ENCODE results near the gene WNT7B. TPM values are rescaled to one million over a fixed set of nuclear protein-coding genes. Genes with fewer than 3 reads are reported as not detected.

WNT7B gene
- total and polyA plus RNA-seq, 10 of the 15 experiments (the other 5 are each of a cell fraction or from before 2014, with no cell fraction given): 0.12 TPM; not detected in 9

DNA sequence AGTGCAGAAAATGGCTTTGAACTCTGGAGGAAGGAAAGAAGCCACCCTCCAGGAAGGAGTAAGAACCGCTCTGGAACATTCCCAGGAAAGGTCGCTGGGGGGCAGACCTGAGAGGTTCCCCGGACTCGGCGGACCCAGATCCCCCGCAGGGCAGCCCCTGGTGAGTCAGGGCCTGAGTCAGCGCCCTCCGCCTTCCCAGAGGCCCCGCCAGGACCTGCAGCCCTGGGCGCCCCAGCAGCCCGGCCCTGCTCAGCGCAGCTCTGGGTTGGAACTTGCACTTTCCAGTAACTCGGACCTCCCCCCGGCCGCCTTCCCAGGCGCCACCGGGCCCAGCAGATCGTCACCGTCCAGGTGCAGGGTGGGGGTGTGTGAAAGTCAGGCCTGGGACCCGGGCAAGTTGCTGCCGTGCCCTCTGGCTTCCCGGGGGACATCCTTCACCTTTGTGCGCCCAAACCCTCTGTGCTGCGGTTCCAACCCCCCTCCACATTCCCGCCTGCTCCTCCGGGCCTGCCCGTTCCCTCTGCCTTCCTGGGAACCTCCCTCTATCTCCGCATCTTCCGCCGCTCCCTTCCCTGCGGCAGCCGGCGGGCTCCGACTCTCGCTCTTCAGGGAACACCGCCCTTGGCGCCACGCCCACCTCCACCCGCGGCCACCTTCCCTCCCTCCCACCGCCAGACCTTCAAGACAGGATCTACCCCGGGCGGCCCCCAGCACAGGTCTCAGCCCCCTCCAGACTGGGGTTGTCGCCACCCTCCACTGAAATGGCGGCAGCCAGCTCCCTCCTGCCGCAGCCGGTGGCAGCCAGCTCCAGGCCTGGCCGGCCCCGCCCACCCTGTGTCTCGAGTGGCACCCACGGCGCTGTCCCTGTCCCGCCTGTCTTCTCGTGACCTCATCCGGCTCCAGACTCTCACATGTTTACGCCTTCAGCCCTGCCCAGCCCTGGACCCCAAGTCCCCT, 36.8 kb upstream of the WNT7B start (continued):
- TF ChIP-seq, protein P1, sequence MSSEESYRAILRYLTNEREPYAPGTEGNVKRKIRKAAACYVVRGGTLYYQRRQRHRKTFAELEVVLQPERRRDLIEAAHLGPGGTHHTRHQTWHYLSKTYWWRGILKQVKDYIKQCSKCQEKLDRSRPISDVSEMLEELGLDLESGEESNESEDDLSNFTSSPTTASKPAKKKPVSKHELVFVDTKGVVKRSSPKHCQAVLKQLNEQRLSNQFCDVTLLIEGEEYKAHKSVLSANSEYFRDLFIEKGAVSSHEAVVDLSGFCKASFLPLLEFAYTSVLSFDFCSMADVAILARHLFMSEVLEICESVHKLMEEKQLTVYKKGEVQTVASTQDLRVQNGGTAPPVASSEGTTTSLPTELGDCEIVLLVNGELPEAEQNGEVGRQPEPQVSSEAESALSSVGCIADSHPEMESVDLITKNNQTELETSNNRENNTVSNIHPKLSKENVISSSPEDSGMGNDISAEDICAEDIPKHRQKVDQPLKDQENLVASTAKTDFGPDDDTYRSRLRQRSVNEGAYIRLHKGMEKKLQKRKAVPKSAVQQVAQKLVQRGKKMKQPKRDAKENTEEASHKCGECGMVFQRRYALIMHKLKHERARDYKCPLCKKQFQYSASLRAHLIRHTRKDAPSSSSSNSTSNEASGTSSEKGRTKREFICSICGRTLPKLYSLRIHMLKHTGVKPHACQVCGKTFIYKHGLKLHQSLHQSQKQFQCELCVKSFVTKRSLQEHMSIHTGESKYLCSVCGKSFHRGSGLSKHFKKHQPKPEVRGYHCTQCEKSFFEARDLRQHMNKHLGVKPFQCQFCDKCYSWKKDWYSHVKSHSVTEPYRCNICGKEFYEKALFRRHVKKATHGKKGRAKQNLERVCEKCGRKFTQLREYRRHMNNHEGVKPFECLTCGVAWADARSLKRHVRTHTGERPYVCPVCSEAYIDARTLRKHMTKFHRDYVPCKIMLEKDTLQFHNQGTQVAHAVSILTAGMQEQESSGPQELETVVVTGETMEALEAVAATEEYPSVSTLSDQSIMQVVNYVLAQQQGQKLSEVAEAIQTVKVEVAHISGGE (CRISPR knock-in tag; IDR thresholded peaks at IDR 0.05): no peak
- TF ChIP-seq RAD21 (IDR thresholded peaks at IDR 0.05; ENCODE audit: insufficient read depth, low read depth, low read length): peak; percentile 63
- no peak for TF ChIP-seq MTA2 (IDR thresholded peaks at IDR 0.05; ENCODE audit: low read depth)
- TF ChIP-seq NBN (IDR thresholded peaks at IDR 0.05): 0 out of 2 replicates have a peak, but pooled peaks have one; percentile 53
- TF ChIP-seq MEF2A (IDR thresholded peaks at IDR 0.05; ENCODE audit: insufficient read depth, low read depth, low read length): 0 out of 2 replicates have a peak, but pooled peaks have one; percentile 15
- no peak for TF ChIP-seq WRNIP1 (IDR thresholded peaks at IDR 0.05; ENCODE audit: borderline replicate concordance, low read depth, low read length)
- peak; percentile 67; the same call in 1 of the 2 replicates for TF ChIP-seq TCF12 (IDR thresholded peaks at IDR 0.05; ENCODE audit: low read depth, low read length)
- 0 out of 2 replicates have a peak, but pooled peaks have one; percentile 14 for TF ChIP-seq ATF7 (IDR thresholded peaks at IDR 0.05; ENCODE audit: low read depth)
- no peak for TF ChIP-seq ZNF384 (IDR thresholded peaks at IDR 0.05; ENCODE audit: borderline replicate concordance, low read depth, low read length)
- TF ChIP-seq, protein P2, sequence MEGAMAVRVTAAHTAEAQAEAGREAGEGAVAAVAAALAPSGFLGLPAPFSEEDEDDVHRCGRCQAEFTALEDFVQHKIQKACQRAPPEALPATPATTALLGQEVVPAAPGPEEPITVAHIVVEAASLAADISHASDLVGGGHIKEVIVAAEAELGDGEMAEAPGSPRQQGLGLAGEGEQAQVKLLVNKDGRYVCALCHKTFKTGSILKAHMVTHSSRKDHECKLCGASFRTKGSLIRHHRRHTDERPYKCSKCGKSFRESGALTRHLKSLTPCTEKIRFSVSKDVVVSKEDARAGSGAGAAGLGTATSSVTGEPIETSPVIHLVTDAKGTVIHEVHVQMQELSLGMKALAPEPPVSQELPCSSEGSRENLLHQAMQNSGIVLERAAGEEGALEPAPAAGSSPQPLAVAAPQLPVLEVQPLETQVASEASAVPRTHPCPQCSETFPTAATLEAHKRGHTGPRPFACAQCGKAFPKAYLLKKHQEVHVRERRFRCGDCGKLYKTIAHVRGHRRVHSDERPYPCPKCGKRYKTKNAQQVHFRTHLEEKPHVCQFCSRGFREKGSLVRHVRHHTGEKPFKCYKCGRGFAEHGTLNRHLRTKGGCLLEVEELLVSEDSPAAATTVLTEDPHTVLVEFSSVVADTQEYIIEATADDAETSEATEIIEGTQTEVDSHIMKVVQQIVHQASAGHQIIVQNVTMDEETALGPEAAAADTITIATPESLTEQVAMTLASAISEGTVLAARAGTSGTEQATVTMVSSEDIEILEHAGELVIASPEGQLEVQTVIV (IDR thresholded peaks at IDR 0.05; ENCODE audit: borderline replicate concordance, partially characterized antibody): no peak
- TF ChIP-seq YY1 (IDR thresholded peaks at IDR 0.05; ENCODE audit: low read depth, low read length): peak; percentile 83
- TF ChIP-seq TAF1 (IDR thresholded peaks at IDR 0.05; ENCODE audit: borderline replicate concordance, low read depth, low read length): peak; percentile 28; the same call in 1 of the 2 replicates
- TF ChIP-seq ASH2L (IDR thresholded peaks at IDR 0.05; ENCODE audit: borderline replicate concordance, low read depth): no peak
- peak in 1 of 2 experiments; percentile 61; a peak in 1 of 3 replicates for TF ChIP-seq EGR1 (IDR thresholded peaks at IDR 0.05; ENCODE audit: borderline replicate concordance in 1 of 2, low read depth in 2 of 2, low read length in 2 of 2)
- peak; percentile 75 for TF ChIP-seq POLR2A (IDR thresholded peaks at IDR 0.05; ENCODE audit: low read depth, low read length)
- TF ChIP-seq BACH1 (IDR thresholded peaks at IDR 0.05; ENCODE audit: borderline replicate concordance): peak; percentile 86
- TF ChIP-seq LARP7 (IDR thresholded peaks at IDR 0.05): 0 out of 2 replicates have a peak, but pooled peaks have one; percentile 38
- no peak for TF ChIP-seq CHD4 (IDR thresholded peaks at IDR 0.05)
- TF ChIP-seq FOXK2 (IDR thresholded peaks at IDR 0.05): peak; percentile 67
- TF ChIP-seq MXI1 (IDR thresholded peaks at IDR 0.05; ENCODE audit: low read depth, low read length): peak; percentile 26; the same call in 1 of the 2 replicates
